ENCODE data around the gene STX3. TPM values are rescaled to one million over a fixed set of nuclear protein-coding genes. Genes with fewer than 3 reads are reported as not detected.
"Not testable (repeated sequence)": the region's sequence is repeated elsewhere in the genome, so short reads cannot be mapped to it uniquely, and the experiment has no call there.

STX3 gene
- total and polyA plus RNA-seq, 2 donors (not counting 3 experiments of a cell fraction or from before 2014, with no cell fraction given) = 40.3 to 49.7 TPM

GRCh38 chr11:59783632-59784090, 28.5 kb downstream of the STX3 start:
- intact Hi-C loops (cut with micrococcal nuclease) = no loop called here
- no peak for FAIRE-seq
- Histone ChIP-seq H3K36me3 (ENCODE audit: control insufficient read depth in 2 of 2, extremely low read depth in 1 of 2, insufficient read depth in 2 of 2, low read length in 2 of 2) (peaks cover 0 to 7% of the 10 kb centered on the region in 2 experiments), H3K79me2 (ENCODE audit: control insufficient read depth, insufficient read depth, low read length) (no peaks in the 10 kb centered on the region), H2AFZ (ENCODE audit: low read depth, low read length) (no peak overlapping the region), H3K27me3 (ENCODE audit: control insufficient read depth in 2 of 2, insufficient read depth in 2 of 2, low read length in 2 of 2) (no peaks in the 10 kb centered on the region), H3K9me1 (replicated peaks; ENCODE audit: control insufficient read depth, extremely low read depth, insufficient read depth, low read length) (no peaks in the 10 kb centered on the region), H3K9me3 (replicated peaks; ENCODE audit: control insufficient read depth, insufficient read depth, low read length) (no peaks in the 10 kb centered on the region), H3K27ac (ENCODE audit: insufficient read depth, low read depth, low read length) (no peak overlapping the region), H3K4me2 (ENCODE audit: insufficient read depth, low read length) (no peak overlapping the region), H3K4me3 (replicated peaks in 1 of 3; ENCODE audit: insufficient read depth in 1 of 3, low read depth in 1 of 3, low read length in 3 of 3) (no peak overlapping the region), H3K4me1 (ENCODE audit: control insufficient read depth, extremely low read depth, insufficient read depth, low read length) (peaks cover 27% of the 10 kb centered on the region), H3K9ac (replicated peaks; ENCODE audit: extremely low read depth, insufficient read depth, low read length) (no peak overlapping the region), H4K20me1 (replicated peaks; ENCODE audit: control insufficient read depth, extremely low read depth, insufficient read depth, low read length) (no peaks in the 10 kb centered on the region)
- dilution Hi-C loops (cut with MboI; ENCODE audit: extremely low pct_ligation_motif_present, low sequenced_read_pairs) = no loop called here
- no TSS peak for BruUV-seq (replicated peaks)
- DNase-seq (ENCODE audit: low read depth, low spot score) = no peak
- CTCF ChIA-PET = interaction anchor here (0.8 to 1.1 kb wide), 2 partner anchors 18 to 29 kb away, joined by 3 to 4 read pairs; partner anchors contain the start of gene STX3
- no peak for TF ChIP-seq EZH2 (IDR thresholded peaks at IDR 0.05; ENCODE audit: borderline replicate concordance, low read depth, low read length, severe bottlenecking)
- TF ChIP-seq FOS (IDR thresholded peaks at IDR 0.05; ENCODE audit: borderline replicate concordance, insufficient read depth, low read length) = no peak
- no peak for TF ChIP-seq MAX (IDR thresholded peaks at IDR 0.05; ENCODE audit: insufficient read depth, insufficient read length)
- TF ChIP-seq POLR2AphosphoS5 (IDR thresholded peaks at IDR 0.05; ENCODE audit: insufficient read depth, low read depth, low read length) = no peak
- TF ChIP-seq JUN (IDR thresholded peaks at IDR 0.05; ENCODE audit: borderline replicate concordance, insufficient read depth, insufficient read length, low read depth) = no peak
- no peak for TF ChIP-seq GATA2 (IDR thresholded peaks at IDR 0.05; ENCODE audit: insufficient read depth, insufficient read length, low read depth, low read length)
- POLR2A ChIA-PET = no interaction called here

GRCh38 chr11:59784441-59784840, 29.3 kb downstream of the STX3 start:
- BruUV-seq (replicated peaks); H3K27ac ChIP-seq (ENCODE audit: insufficient read depth, low read depth, low read length); dilution Hi-C loops (cut with MboI; ENCODE audit: extremely low pct_ligation_motif_present, low sequenced_read_pairs); H3K27me3 ChIP-seq (ENCODE audit: control insufficient read depth in 2 of 2, insufficient read depth in 2 of 2, low read length in 2 of 2); H3K9me3 ChIP-seq (replicated peaks; ENCODE audit: control insufficient read depth, insufficient read depth, low read length); H2AFZ ChIP-seq (ENCODE audit: low read depth, low read length); DNase-seq (ENCODE audit: low read depth, low spot score); H3K4me2 ChIP-seq (ENCODE audit: insufficient read depth, low read length); H3K9ac ChIP-seq (replicated peaks; ENCODE audit: extremely low read depth, insufficient read depth, low read length); H3K9me1 ChIP-seq (replicated peaks; ENCODE audit: control insufficient read depth, extremely low read depth, insufficient read depth, low read length); FAIRE-seq; H3K79me2 ChIP-seq (ENCODE audit: control insufficient read depth, insufficient read depth, low read length); POLR2A ChIA-PET; intact Hi-C loops (cut with micrococcal nuclease); H4K20me1 ChIP-seq (replicated peaks; ENCODE audit: control insufficient read depth, extremely low read depth, insufficient read depth, low read length); H3K4me3 ChIP-seq (replicated peaks in 1 of 3; ENCODE audit: insufficient read depth in 1 of 3, low read depth in 1 of 3, low read length in 3 of 3): not testable (repeated sequence)
- Histone ChIP-seq H3K36me3 (ENCODE audit: control insufficient read depth in 2 of 2, extremely low read depth in 1 of 2, insufficient read depth in 2 of 2, low read length in 2 of 2) (peaks cover 3 to 10% of the 10 kb centered on the region in 2 experiments), H3K4me1 (ENCODE audit: control insufficient read depth, extremely low read depth, insufficient read depth, low read length) (peaks cover 27% of the 10 kb centered on the region)
- CTCF ChIA-PET = interaction anchor here (0.7 to 5.0 kb wide), 5 partner anchors 12 to 31 kb away, joined by 3 to 31 read pairs (median 3); partner anchors contain the start of gene STX3
